NB4 (cell line): Measurements from ENCODE around the gene ONECUT2.

Experiments used
- DNase-seq: peaks from one replicate; pipeline ENCODE4 v3.0.0; 2010; ENCODE audit warnings: low read depth
- H3K4me3 ChIP-seq: one replicate; pipeline ENCODE4 v1.5.1; 2011; ENCODE audit warnings: mild to moderate bottlenecking, low read depth, low read length, moderate library complexity
- MYC ChIP-seq: IDR thresholded peaks from 2 replicates; pipeline ENCODE4 v1.6.1; 2011; ENCODE audit warnings: low read depth, low read length
- POLR2A ChIP-seq: IDR thresholded peaks from 2 replicates; pipeline ENCODE4 v1.6.1; 2011; ENCODE audit warnings: mild to moderate bottlenecking; ENCODE audit not compliant: insufficient read length; ENCODE audit errors: extremely low read depth
- TF ChIP-seq, protein P1 (sequence below): IDR thresholded peaks from one replicate; pipeline ENCODE4 v1.5.1; 2012; ENCODE audit warnings: low read depth, low read length
- TF ChIP-seq, protein P2 (sequence below): IDR thresholded peaks from 2 replicates; pipeline ENCODE4 v1.6.1; 2011; ENCODE audit warnings: low read depth, low read length

The ONECUT2 gene

DNA sequence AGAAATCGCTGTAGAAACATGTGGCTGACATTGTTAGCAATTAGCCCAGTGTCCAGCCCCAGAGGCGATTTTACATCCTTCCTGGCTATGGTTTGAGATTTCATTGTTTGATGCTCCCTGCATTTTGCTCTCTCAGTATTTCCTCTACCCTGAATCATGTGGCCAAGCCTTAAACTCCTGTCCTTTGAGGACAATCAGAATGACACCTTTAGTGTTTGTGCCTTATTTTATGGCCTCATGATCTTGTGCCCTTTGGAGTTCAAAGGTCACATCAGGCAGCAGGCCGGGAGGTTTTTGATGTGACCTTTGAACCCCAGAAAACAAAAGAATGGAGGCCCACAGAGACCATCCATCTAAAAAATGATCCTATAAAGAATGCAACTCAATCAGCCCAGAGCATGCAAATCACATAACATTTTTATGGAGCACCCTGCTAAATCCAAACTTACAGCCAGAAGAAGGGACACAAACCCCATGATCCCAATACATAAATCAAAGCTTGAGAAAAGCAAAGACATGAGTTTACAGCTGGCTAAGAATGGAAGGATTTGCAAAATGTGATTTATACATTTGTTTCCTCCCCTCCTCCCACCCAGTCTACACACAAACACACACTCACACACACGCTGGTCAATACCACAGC, 98.8 kb downstream of the ONECUT2 start:
- no peak overlapping the region for H3K4me3 ChIP-seq
- TF ChIP-seq, protein P1, sequence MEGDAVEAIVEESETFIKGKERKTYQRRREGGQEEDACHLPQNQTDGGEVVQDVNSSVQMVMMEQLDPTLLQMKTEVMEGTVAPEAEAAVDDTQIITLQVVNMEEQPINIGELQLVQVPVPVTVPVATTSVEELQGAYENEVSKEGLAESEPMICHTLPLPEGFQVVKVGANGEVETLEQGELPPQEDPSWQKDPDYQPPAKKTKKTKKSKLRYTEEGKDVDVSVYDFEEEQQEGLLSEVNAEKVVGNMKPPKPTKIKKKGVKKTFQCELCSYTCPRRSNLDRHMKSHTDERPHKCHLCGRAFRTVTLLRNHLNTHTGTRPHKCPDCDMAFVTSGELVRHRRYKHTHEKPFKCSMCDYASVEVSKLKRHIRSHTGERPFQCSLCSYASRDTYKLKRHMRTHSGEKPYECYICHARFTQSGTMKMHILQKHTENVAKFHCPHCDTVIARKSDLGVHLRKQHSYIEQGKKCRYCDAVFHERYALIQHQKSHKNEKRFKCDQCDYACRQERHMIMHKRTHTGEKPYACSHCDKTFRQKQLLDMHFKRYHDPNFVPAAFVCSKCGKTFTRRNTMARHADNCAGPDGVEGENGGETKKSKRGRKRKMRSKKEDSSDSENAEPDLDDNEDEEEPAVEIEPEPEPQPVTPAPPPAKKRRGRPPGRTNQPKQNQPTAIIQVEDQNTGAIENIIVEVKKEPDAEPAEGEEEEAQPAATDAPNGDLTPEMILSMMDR = no peak
- TF ChIP-seq, protein P2, sequence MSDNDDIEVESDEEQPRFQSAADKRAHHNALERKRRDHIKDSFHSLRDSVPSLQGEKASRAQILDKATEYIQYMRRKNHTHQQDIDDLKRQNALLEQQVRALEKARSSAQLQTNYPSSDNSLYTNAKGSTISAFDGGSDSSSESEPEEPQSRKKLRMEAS = no peak
- TF ChIP-seq POLR2A (no peak), MYC (no peak)
- no peak for DNase-seq

DNA sequence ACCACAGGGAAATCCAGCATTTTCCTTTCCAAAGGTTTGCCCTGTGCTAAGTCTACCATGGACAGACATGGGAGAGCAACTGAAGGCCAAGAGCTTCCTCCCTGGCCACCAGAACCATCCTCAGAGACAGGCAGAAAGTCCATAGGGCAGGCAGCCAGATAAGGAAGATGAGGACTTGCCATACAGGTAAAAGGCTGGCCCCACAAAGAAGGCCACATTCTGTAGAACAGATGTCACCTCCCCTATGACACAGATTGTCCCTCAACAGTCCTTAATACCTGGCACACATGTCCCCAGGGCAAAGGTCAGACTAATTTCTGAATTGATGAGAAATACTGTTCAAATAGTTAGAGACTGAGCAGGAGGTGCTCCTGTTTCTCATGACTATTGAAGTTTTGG, 99.3 kb downstream of the ONECUT2 start:
- TF ChIP-seq, protein P2 = no peak
- TF ChIP-seq POLR2A (no peak), MYC (no peak)
- TF ChIP-seq, protein P1 = no peak
- DNase-seq = no peak
- H3K4me3 ChIP-seq = no peak overlapping the region

DNA sequence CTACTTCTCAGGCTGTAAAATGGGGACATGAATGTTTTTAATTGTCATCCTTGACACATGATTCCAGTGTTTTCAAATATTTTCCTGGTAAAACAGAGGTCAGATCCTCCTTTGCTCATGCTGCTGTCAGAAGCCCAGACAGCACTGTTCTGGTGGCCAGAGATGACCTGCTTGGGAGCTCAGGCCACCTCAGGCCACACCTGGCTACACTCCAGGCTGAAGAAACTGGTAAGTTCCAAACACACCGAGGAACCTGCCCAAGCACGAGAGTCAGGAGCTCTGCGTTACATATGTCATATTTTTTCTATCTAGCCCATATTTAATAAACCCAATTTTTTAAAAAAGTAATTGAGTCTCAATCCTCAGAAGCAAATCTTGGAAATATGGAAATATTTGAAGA, 103.4 kb downstream of the ONECUT2 start:
- no peak for TF ChIP-seq MYC
- TF ChIP-seq, protein P1 = no peak
- TF ChIP-seq POLR2A = no peak
- TF ChIP-seq, protein P2 = no peak
- DNase-seq = no peak
- no peak overlapping the region for H3K4me3 ChIP-seq

DNA sequence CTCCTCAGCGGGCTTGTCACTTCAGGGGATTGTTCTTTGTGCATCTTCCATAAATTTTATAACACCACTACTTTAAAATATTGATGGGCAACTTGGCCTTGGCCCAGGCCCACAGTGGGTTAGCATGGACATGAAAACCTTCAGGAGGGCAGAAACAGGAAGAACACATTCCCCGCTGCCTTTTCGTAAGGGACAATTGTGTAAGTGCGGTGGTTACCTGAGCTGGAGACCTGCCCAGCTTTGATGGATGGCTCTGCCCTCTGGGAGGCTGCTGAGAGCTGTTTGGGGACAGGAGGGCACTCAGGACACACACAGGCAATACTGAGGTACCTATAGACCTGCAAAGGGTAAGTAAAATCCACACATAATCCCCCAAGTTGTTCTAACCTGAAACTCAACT, 104.5 kb downstream of the ONECUT2 start:
- no peak overlapping the region for H3K4me3 ChIP-seq
- TF ChIP-seq, protein P2 = no peak
- TF ChIP-seq POLR2A = no peak
- TF ChIP-seq, protein P1 = no peak
- no peak for DNase-seq
